GM23338 (cell line): ENCODE data around the gene MOXD1. TPM values are rescaled to one million over a fixed set of nuclear protein-coding genes. Genes with fewer than 3 reads are reported as not detected.

ENCODE experiments used
- ATAC-seq: fragments of 200-7000 bp; cut with Tn5 transposase; 3 replicates; pipeline ENCODE4 v1.9.1; 2020
- DNase-seq: peaks from one replicate; pipeline ENCODE4 v3.0.0-alpha.2; 2015; ENCODE audit warnings: low spot score
- H2AFZ ChIP-seq: fragments of 200-600 bp; sonication (generic); 2 replicates; pipeline ENCODE4 v1.8.0; 2016; ENCODE audit warnings: antibody characterized with exemption, mild to moderate bottlenecking, moderate library complexity
- H3F3A ChIP-seq: fragments of 200-600 bp; sonication (generic); replicated peaks from 2 replicates; pipeline ENCODE4 v1.8.0; 2017; ENCODE audit warnings: antibody characterized with exemption, mixed run types, low read depth
- H3K27ac ChIP-seq: fragments of 200-600 bp; sonication (generic); 2 replicates; pipeline ENCODE4 v1.6.1; 2016; ENCODE audit warnings: low read depth
- H3K27me3 ChIP-seq: fragments of 200-600 bp; sonication (generic); 2 replicates; pipeline ENCODE4 v1.8.0; 2016; ENCODE audit warnings: mild to moderate bottlenecking, mixed run types, moderate library complexity; ENCODE audit not compliant: insufficient read depth
- H3K36me3 ChIP-seq: fragments of 200-600 bp; sonication (generic); 2 replicates; pipeline ENCODE4 v1.8.0; 2016; ENCODE audit warnings: mild to moderate bottlenecking; ENCODE audit not compliant: insufficient read depth
- H3K4me1 ChIP-seq: fragments of 200-600 bp; sonication (generic); 2 replicates; pipeline ENCODE4 v1.8.0; 2016; ENCODE audit warnings: mild to moderate bottlenecking, moderate library complexity; ENCODE audit not compliant: insufficient read depth
- H3K4me2 ChIP-seq: fragments of 200-600 bp; sonication (generic); 2 replicates; pipeline ENCODE4 v1.7.1; 2017; ENCODE audit warnings: mixed run types
- H3K4me3 ChIP-seq: fragments of 200-600 bp; sonication (generic); 2 replicates; pipeline ENCODE4 v1.6.1; 2016; ENCODE audit warnings: mixed run types
- H3K79me2 ChIP-seq: fragments of 200-600 bp; sonication (generic); replicated peaks from 2 replicates; pipeline ENCODE4 v1.8.0; 2017; ENCODE audit warnings: mild to moderate bottlenecking; ENCODE audit not compliant: insufficient read depth
- H3K9me2 ChIP-seq: fragments of 200-600 bp; sonication (generic); 2 replicates; pipeline ENCODE4 v1.8.0; 2017; ENCODE audit not compliant: insufficient read depth
- H4K20me1 ChIP-seq: fragments of 200-600 bp; sonication (generic); replicated peaks from 2 replicates; pipeline ENCODE4 v1.8.0; 2017; ENCODE audit warnings: mild to moderate bottlenecking; ENCODE audit not compliant: insufficient read depth
- H3K27ac Mint-ChIP-seq: 2 replicates; pipeline ENCODE4 v1.8.0; 2020; ENCODE audit warnings: inconsistent platforms, mild to moderate bottlenecking, moderate library complexity, mixed read lengths
- H3K27me3 Mint-ChIP-seq: 3 replicates; pipeline ENCODE4 v1.8.0; 2022; ENCODE audit warnings: low read depth, mild to moderate bottlenecking, moderate library complexity, mixed read lengths, inconsistent platforms; ENCODE audit not compliant: insufficient read depth, poor library complexity
- H3K36me3 Mint-ChIP-seq: 3 replicates; pipeline ENCODE4 v1.8.0; 2021; ENCODE audit warnings: low read depth, mild to moderate bottlenecking, inconsistent platforms, moderate library complexity, mixed read lengths
- H3K4me1 Mint-ChIP-seq: 3 replicates; pipeline ENCODE4 v1.8.0; 2020; ENCODE audit warnings: mild to moderate bottlenecking, inconsistent platforms, mixed read lengths
- H3K4me3 Mint-ChIP-seq: 3 replicates; pipeline ENCODE4 v1.8.0; 2021; ENCODE audit warnings: moderate library complexity, mild to moderate bottlenecking, inconsistent platforms, mixed read lengths
- H3K9me3 Mint-ChIP-seq: 3 replicates; pipeline ENCODE4 v1.8.0; 2020; ENCODE audit warnings: moderate library complexity, mild to moderate bottlenecking, inconsistent platforms, mixed read lengths
- CREB1 ChIP-seq: fragments of 250-450 bp; sonication (Bioruptor Pico); IDR thresholded peaks from 2 replicates; pipeline ENCODE4 v1.5.0; 2020; ENCODE audit warnings: low read depth, mild to moderate bottlenecking, moderate library complexity
- EZH2 ChIP-seq: fragments of 200-600 bp; sonication (generic); IDR thresholded peaks from one replicate; pipeline ENCODE4 v1.8.0; 2017; ENCODE audit warnings: antibody characterized with exemption, mild to moderate bottlenecking, low read depth; ENCODE audit not compliant: unreplicated experiment
- EZH2phosphoT487 ChIP-seq: fragments of 200-600 bp; sonication (generic); IDR thresholded peaks from one replicate; pipeline ENCODE4 v1.8.1; 2018; ENCODE audit warnings: antibody characterized with exemption; ENCODE audit not compliant: unreplicated experiment
- JUNB ChIP-seq: IDR thresholded peaks from one replicate; pipeline ENCODE4 v1.6.1; 2016; ENCODE audit warnings: antibody characterized with exemption; ENCODE audit not compliant: unreplicated experiment
- NANOG ChIP-seq: IDR thresholded peaks from 2 replicates; pipeline ENCODE4 v1.6.1; 2016; ENCODE audit warnings: antibody characterized with exemption, borderline replicate concordance
- POLR2AphosphoS5 ChIP-seq: IDR thresholded peaks from 2 replicates; pipeline ENCODE4 v1.6.1; 2016; ENCODE audit warnings: antibody characterized with exemption, low read depth
- REST ChIP-seq: IDR thresholded peaks from one replicate; pipeline ENCODE4 v1.6.1; 2018; ENCODE audit warnings: antibody characterized with exemption; ENCODE audit not compliant: unreplicated experiment
- STAT1 ChIP-seq: IDR thresholded peaks from one replicate; pipeline ENCODE4 v1.6.1; 2016; ENCODE audit warnings: antibody characterized with exemption; ENCODE audit not compliant: unreplicated experiment
- ZNF114 ChIP-seq: fragments of 250-450 bp; sonication (Bioruptor Pico); IDR thresholded peaks from 2 replicates; pipeline ENCODE4 v1.5.0; 2020; ENCODE audit warnings: mild to moderate bottlenecking, moderate library complexity
- polyA plus RNA-seq: library from polyadenylated mRNA; unstranded; fragments of >200 nt; fragmentation: Nextera tagmentation; extraction: Ambion mirVana; gene quantifications from 2 replicates; pipeline ENCODE4 v1.2.1, GENCODE V29; 2016
- total RNA-seq: library from RNA; depleted of rRNA; stranded (reverse); fragments of >200 nt; shearing (Covaris generic); gene quantifications from 2 replicates; pipeline ENCODE4 v1.2.3, GENCODE V29; 2014
- TF ChIP-seq, protein P1 (sequence below), 2 experiments: fragments of 200-600 bp in 1 of 2; sonication (generic) in 1 of 2; conservative IDR thresholded peaks; 2 replicates each; pipeline versions ENCODE4 v1.5.1 to v1.6.1; 2016 to 2017; ENCODE audit warnings: antibody characterized with exemption in 2 of 2, low read depth in 2 of 2, mild to moderate bottlenecking in 2 of 2, moderate library complexity in 1 of 2
- TF ChIP-seq, protein P2 (sequence below): IDR thresholded peaks from 2 replicates; pipeline ENCODE4 v1.6.1; 2016; ENCODE audit warnings: antibody characterized with exemption

Gene MOXD1
- total and polyA plus RNA-seq, 2 experiments from 2014 or later, result 1.7 to 4.3 TPM

- TF ChIP-seq REST, result no peak
Observed at GRCh38 chr6:132320007-132320406, 81.3 kb downstream of the MOXD1 start (continued).

DNA sequence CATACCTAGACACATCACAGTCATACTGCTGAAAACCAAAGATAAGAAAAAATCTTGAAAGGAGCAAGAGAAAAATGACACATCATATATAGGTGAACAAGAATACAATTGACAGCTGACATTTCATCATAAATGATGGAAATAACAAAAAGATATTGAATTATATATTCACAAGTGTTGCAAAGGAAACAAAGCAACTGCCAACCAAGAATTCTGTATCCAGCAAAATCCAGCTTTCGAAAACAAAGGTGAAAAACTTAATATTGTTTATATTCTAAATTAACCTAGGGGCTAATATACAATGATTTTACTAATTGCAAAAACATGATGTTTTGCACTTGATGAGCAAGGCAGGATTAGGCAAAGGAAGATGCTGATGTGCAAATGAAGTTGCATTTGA lies 84.3 kb downstream of the MOXD1 start:
- no peaks in the 10 kb centered on the region for H3K27me3 ChIP-seq
- no peaks in the 10 kb centered on the region for H4K20me1 ChIP-seq
- H3K4me3 ChIP-seq, result no peak overlapping the region
- DNase-seq, result no peak
- H3F3A ChIP-seq, result no peaks in the 10 kb centered on the region
- Mint-ChIP-seq H3K27me3 (no peaks in the 10 kb centered on the region), H3K36me3 (0 out of 3 replicates have a peak, but pooled peaks cover 5% of the 10 kb centered on the region), H3K4me1 (no peaks in the 10 kb centered on the region), H3K9me3 (peaks cover 10% of the 10 kb centered on the region), H3K27ac (no peak overlapping the region), H3K4me3 (no peak overlapping the region)
- H3K79me2 ChIP-seq, result no peaks in the 10 kb centered on the region
- H2AFZ ChIP-seq, result no peak overlapping the region
- no peak overlapping the region for H3K27ac ChIP-seq
- H3K9me2 ChIP-seq, result no peaks in the 10 kb centered on the region
- ATAC-seq, result no peak
- no peaks in the 10 kb centered on the region for H3K36me3 ChIP-seq
- H3K4me1 ChIP-seq, result no peaks in the 10 kb centered on the region
- H3K4me2 ChIP-seq, result no peak overlapping the region
- TF ChIP-seq POLR2AphosphoS5, result no peak
- TF ChIP-seq, protein P1, sequence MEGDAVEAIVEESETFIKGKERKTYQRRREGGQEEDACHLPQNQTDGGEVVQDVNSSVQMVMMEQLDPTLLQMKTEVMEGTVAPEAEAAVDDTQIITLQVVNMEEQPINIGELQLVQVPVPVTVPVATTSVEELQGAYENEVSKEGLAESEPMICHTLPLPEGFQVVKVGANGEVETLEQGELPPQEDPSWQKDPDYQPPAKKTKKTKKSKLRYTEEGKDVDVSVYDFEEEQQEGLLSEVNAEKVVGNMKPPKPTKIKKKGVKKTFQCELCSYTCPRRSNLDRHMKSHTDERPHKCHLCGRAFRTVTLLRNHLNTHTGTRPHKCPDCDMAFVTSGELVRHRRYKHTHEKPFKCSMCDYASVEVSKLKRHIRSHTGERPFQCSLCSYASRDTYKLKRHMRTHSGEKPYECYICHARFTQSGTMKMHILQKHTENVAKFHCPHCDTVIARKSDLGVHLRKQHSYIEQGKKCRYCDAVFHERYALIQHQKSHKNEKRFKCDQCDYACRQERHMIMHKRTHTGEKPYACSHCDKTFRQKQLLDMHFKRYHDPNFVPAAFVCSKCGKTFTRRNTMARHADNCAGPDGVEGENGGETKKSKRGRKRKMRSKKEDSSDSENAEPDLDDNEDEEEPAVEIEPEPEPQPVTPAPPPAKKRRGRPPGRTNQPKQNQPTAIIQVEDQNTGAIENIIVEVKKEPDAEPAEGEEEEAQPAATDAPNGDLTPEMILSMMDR (conservative IDR thresholded peaks at IDR 0.05; ENCODE audit: low read depth in 2 of 2), result no peak
- TF ChIP-seq, protein P2, sequence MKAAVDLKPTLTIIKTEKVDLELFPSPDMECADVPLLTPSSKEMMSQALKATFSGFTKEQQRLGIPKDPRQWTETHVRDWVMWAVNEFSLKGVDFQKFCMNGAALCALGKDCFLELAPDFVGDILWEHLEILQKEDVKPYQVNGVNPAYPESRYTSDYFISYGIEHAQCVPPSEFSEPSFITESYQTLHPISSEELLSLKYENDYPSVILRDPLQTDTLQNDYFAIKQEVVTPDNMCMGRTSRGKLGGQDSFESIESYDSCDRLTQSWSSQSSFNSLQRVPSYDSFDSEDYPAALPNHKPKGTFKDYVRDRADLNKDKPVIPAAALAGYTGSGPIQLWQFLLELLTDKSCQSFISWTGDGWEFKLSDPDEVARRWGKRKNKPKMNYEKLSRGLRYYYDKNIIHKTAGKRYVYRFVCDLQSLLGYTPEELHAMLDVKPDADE, result no peak
- TF ChIP-seq EZH2phosphoT487, result no peak
- TF ChIP-seq NANOG, result no peak
- TF ChIP-seq REST, result no peak
- TF ChIP-seq STAT1, result no peak
- TF ChIP-seq EZH2, result no peak
- TF ChIP-seq ZNF114, result no peak
- TF ChIP-seq JUNB, result no peak
- TF ChIP-seq CREB1 (CRISPR knock-in tag), result no peak
